Spleen (tissue), 7 donors: ENCODE results near the gene ZDHHC21.

Experiments used
- CTCF ChIP-seq, 11 experiments: fragments of 200-600 bp in 7 of 11; fragments of 450-650 bp in 4 of 11; sonication (generic) in 4 of 11; IDR thresholded peaks in 8 of 11; conservative IDR thresholded peaks in 3 of 11; 1 replicate in 7 of 11; 2 replicates in 4 of 11; pipeline versions ENCODE4 v1.4.0 to v1.8.0; 2016 to 2021; ENCODE audit warnings: antibody characterized with exemption in 11 of 11, inconsistent platforms in 4 of 11, mild to moderate bottlenecking in 1 of 11
- POLR2AphosphoS5 ChIP-seq, 3 donors: sonication (generic); formaldehyde crosslinking; IDR thresholded peaks; one replicate each; pipeline ENCODE4 v1.5.1; 2017; ENCODE audit warnings: antibody characterized with exemption in 3 of 3
- donor health status: DM: no; HTN: no; CAD: no; lungs with moderate emphysema.
- donor health status: DM: no; HTN: no; CAD: no.
- donor health status: DM: no; HTN: no; CAD: no.

DNA sequence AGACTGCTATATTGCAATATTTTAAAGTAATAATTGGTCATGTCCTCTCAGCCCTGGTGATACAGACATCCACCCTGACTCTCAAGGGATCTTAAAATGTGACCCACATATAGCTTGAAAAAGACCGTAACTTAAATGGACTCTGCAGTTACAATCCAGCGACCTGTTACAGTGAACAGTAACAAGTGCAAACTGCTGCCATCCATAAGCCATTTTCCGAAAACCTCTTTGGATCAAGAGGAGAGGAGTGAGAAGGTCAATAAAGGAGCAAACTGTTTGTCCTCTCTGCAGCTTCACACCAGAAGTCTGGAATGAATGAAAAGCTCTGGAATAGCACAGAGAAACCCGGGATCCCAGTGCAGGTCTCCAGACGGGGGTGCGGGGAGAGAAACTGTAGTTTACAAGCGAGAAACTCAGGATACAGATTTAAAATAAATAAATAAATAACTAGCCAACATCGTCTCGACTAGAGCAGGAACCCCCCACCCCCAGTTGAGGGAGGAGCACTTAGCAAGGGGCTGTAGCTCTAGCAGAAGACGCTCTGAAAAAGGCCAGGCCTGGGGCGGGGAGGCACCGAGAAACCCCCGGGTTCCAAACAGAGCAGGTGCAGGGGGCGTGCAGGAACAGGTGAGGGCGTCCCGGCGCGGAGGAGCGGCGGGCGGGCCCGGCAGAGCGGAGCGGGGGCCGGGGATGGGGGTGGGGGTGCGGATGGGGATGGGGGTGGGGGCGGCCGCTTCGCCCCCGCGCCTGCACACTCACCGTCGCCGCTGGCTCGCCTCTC lies 572 bp downstream of the ZDHHC21 start:
- TF ChIP-seq CTCF (IDR thresholded peaks at IDR 0.05 in 8 of 11, conservative IDR thresholded peaks at IDR 0.05 in 3 of 11) (no peak), POLR2AphosphoS5 (IDR thresholded peaks at IDR 0.05) (no peak)
